ENCODE data around the gene DLAT. TPM values are rescaled to one million over a fixed set of nuclear protein-coding genes. Genes with fewer than 3 reads are reported as not detected.
"Not testable (repeated sequence)": the region's sequence is repeated elsewhere in the genome, so short reads cannot be mapped to it uniquely, and the experiment has no call there.

Gene DLAT
- total RNA-seq, 1 experiment from 2014 or later, result 39.8 TPM

DNA sequence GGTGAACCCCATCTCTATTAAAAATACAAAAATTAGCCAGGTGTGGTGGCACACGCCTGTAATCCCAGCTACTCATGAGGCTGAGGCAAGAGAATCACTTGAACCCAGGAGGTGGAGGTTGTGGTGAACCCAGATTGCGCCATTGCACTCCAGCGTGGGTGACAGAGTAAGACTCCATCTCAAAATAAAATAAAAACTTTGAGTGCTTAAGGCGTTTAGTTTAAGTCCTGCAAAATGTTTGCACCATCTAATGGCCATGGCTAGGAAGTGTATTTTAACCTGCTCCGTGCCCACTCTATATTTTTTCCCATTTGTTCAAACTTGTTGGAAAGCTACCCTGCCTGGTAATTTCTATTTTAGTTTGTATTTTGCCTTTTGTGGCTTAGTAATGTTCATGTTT is 28.5 kb upstream of the DLAT start:
- not testable (repeated sequence) for H3K4me3 ChIP-seq, DNase-seq, H3K36me3 ChIP-seq, H3K27me3 ChIP-seq, H3K9me3 ChIP-seq

- Histone ChIP-seq H3K9me3 (no peaks in the 10 kb centered on the region), H3K36me3 (peaks cover 7% of the 10 kb centered on the region; the same call in 1 of the 2 replicates), H3K27me3 (no peaks in the 10 kb centered on the region), H3K4me3 (no peak overlapping the region)
- no peak for DNase-seq
These were observed 26.1 kb upstream of the DLAT start for GRCh38 chr11:111999111-111999510.

- Histone ChIP-seq H3K9me3 (no peaks in the 10 kb centered on the region), H3K36me3 (no peaks in the 10 kb centered on the region), H3K27me3 (no peaks in the 10 kb centered on the region), H3K4me3 (no peak overlapping the region)
- no peak for DNase-seq
These were observed 24.5 kb upstream of the DLAT start for GRCh38 chr11:112000703-112001102.

DNA sequence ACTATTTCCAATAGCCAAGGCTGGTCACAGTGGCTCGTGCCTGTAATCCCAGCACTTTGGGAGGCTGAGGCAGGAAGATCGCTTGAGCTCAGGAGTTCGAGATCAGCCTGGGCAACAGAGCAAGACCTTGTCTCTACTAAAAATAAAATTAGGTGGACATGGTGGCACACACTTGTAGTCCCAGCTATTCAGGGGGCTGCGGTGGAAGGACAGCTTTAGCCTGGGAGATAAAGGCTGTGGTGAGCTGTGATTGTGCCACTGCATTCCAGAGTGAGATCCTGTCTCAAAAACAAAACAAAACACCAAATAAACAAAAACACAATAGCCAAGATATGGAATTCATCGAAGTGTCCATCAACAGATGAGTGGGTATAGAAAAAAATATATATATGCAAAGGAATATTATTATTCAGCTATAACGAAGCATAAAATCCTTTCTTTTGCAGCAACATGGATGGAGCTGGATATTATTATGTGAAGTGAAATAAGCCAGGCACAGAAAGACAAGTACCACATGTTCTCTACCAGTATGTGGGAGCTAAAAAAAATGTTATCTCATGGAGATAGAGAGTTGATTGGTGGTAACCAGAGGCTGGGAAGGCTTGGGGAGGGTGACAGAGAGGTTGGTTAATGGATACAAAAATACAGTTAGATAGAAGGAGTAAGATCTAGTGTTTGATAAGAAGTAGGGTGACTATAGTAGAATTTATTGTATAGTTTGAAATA is 22.6 kb upstream of the DLAT start:
- DNase-seq, result no peak
- Histone ChIP-seq H3K36me3 (no peaks in the 10 kb centered on the region), H3K4me3 (no peak overlapping the region), H3K9me3 (no peaks in the 10 kb centered on the region), H3K27me3 (no peaks in the 10 kb centered on the region)

DNA sequence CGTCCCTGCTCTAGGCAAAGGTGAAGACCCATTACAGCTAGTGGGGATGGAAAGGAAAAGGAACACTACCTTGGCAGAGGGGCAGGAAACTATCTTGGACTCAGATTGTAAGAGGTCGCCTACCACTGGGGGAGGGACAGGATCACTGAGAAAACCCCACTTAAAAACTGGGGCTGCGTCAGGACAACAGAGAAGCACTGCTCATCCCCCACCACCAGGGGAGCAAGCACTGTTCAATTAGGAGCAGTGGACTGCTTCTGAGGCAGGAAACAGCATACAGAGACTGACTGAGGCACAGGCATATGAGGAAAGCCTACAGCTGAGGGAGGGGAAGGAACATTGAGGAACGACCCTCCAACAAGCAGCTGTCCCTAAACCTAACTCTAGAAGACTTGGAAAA is 20.8 kb upstream of the DLAT start:
- no peaks in the 10 kb centered on the region for H3K27me3 ChIP-seq
- H3K4me3 ChIP-seq, result no peak overlapping the region
- peaks cover 3% of the 10 kb centered on the region; the same call in 1 of the 2 replicates for H3K9me3 ChIP-seq
- H3K36me3 ChIP-seq, result no peaks in the 10 kb centered on the region
- DNase-seq, result peak; percentile 2

DNA sequence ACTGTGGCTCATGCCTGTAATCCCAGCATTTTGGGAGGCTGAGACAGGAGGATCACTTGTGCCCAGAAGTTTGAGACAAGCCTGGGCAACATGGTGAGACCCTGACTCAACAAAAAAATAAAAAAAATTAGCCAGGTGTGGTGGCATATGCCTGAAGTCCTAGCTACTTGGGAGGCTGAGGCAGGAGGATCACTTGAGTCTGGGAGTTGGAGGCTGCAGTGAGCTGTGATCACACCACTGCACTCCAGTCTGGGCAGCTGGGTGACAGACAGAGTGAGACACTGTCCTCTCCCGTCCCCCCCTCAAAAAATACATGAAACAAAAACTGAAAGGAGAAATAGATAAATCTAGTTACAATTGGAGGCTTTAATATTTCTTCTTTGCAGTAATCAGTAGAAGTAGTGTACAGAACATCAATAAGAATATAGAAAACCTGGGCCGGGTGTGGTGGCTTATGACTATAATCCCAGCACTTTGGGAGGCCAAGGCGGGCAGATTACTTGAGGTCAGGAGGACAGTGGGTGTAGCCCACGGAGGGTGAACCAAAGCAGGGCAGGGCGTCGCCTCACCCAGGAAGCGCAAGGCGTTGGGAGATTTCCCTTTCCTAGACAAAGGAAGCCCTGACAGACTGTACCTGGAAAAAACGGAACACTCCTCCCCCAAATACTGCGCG is 19.6 kb upstream of the DLAT start:
- Histone ChIP-seq H3K4me3 (no peak overlapping the region), H3K9me3 (peaks cover 3% of the 10 kb centered on the region; the same call in 1 of the 2 replicates), H3K36me3 (no peaks in the 10 kb centered on the region), H3K27me3 (no peaks in the 10 kb centered on the region)
- no peak for DNase-seq

GRCh38 chr11:112006095-112006441 is 19.1 kb upstream of the DLAT start:
- H3K27me3 ChIP-seq, H3K9me3 ChIP-seq, DNase-seq, H3K4me3 ChIP-seq, H3K36me3 ChIP-seq: not testable (repeated sequence)

- DNase-seq, H3K36me3 ChIP-seq, H3K4me3 ChIP-seq, H3K27me3 ChIP-seq, H3K9me3 ChIP-seq: not testable (repeated sequence)
These were observed 13.8 kb upstream of the DLAT start for GRCh38 chr11:112011451-112011850.

- H3K27me3 ChIP-seq, result no peaks in the 10 kb centered on the region
- H3K36me3 ChIP-seq, result no peaks in the 10 kb centered on the region
- DNase-seq, result no peak
- H3K9me3 ChIP-seq, result peaks cover 3% of the 10 kb centered on the region; the same call in 1 of the 2 replicates
- H3K4me3 ChIP-seq, result no peak overlapping the region
These were observed 12.3 kb upstream of the DLAT start for GRCh38 chr11:112012874-112013273.

GRCh38 chr11:112013497-112014164 is 11.6 kb upstream of the DLAT start:
- Histone ChIP-seq H3K27me3 (no peaks in the 10 kb centered on the region), H3K4me3 (no peak overlapping the region), H3K9me3 (no peaks in the 10 kb centered on the region), H3K36me3 (0 out of 2 replicates have a peak, but pooled peaks cover 2% of the 10 kb centered on the region)
- DNase-seq, result no peak

- H3K9me3 ChIP-seq, result no peaks in the 10 kb centered on the region
- no peak overlapping the region for H3K4me3 ChIP-seq
- 0 out of 2 replicates have a peak, but pooled peaks cover 2% of the 10 kb centered on the region for H3K36me3 ChIP-seq
- DNase-seq, result no peak
- H3K27me3 ChIP-seq, result no peaks in the 10 kb centered on the region
These were observed 9.0 kb upstream of the DLAT start for GRCh38 chr11:112016088-112016764.

GRCh38 chr11:112016765-112017376 is 8.3 kb upstream of the DLAT start:
- no peaks in the 10 kb centered on the region for H3K27me3 ChIP-seq
- peak; percentile 61 for DNase-seq
- 0 out of 2 replicates have a peak overlapping the region, but pooled peaks have one; percentile 1 for H3K4me3 ChIP-seq
- no peaks in the 10 kb centered on the region for H3K9me3 ChIP-seq
- H3K36me3 ChIP-seq, result 0 out of 2 replicates have a peak, but pooled peaks cover 2% of the 10 kb centered on the region

- Histone ChIP-seq H3K9me3 (no peaks in the 10 kb centered on the region), H3K4me3 (0 out of 2 replicates have a peak overlapping the region, but pooled peaks have one; percentile 1), H3K27me3 (no peaks in the 10 kb centered on the region), H3K36me3 (0 out of 2 replicates have a peak, but pooled peaks cover 2% of the 10 kb centered on the region)
- peak; percentile 41 for DNase-seq
These were observed 7.7 kb upstream of the DLAT start for GRCh38 chr11:112017538-112017937.

DNA sequence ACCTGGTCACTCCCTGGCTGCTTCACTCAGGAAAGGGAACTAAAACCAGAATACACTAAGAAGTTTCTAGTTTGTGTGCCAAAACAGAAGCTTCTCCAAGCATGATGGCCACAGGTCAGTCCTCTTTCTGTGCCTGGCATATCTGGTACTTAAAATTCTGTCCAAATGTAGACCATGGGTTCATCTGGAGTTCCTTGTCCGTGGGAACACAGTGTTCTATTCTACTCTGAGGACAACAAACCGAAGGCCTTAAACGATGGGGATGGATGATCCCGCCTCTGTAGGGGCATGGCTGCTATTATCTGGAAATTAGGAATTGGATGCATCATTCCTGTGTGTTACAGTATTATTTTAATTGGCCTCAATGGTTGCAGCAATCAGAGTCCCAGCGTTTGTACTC is 6.1 kb upstream of the DLAT start:
- Histone ChIP-seq H3K9me3 (no peaks in the 10 kb centered on the region), H3K4me3 (no peak overlapping the region), H3K27me3 (no peaks in the 10 kb centered on the region), H3K36me3 (0 out of 2 replicates have a peak, but pooled peaks cover 2% of the 10 kb centered on the region)
- no peak for DNase-seq

- H3K4me3 ChIP-seq, result no peak overlapping the region
- H3K27me3 ChIP-seq, result no peaks in the 10 kb centered on the region
- H3K9me3 ChIP-seq, result no peaks in the 10 kb centered on the region
- peaks cover 8% of the 10 kb centered on the region; the same call in 1 of the 2 replicates for H3K36me3 ChIP-seq
- no peak for DNase-seq
These were observed 2.1 kb upstream of the DLAT start for GRCh38 chr11:112023104-112023503.

DNA sequence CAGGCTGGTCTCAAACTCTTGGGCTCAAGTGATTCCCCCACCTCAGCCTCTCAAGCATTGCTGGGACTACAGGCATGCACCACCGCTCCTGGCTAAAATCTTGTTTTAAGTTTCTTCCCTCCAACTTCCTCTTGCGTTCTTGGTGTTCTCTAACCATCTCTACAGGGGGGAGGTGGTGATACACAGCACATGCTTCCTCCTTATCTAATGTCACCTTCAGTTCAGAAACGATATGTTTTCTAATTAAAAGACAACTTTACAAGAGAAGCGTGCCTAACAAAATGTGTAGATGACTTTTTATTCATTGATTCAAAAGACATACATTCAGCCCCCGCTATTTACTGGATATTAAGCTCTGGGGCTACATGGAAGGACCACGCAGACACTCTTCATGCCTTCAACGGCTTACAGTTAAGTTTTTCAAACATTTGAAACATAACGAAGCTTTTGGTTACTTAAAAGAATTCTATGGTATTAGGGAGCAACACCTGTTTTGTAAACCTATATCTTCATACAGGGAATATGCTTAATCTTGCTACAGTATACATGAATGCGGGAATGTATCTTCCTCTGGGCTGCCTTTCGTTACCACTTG is 933 bp upstream of the DLAT start:
- Histone ChIP-seq H3K4me3 (peak overlapping the region; percentile 74), H3K9me3 (no peaks in the 10 kb centered on the region)
- no peak for DNase-seq

More for the DNA sequence above, 933 bp upstream of the DLAT start:
- no peaks in the 10 kb centered on the region for H3K27me3 ChIP-seq
- peaks cover 15% of the 10 kb centered on the region for H3K36me3 ChIP-seq
